Measurements from ENCODE around the gene KCNQ1.

KCNQ1 gene

GRCh38 chr11:2509481-2510001 is 64.7 kb downstream of the KCNQ1 start:
- DNase-seq (ENCODE audit: low spot score): no peak

GRCh38 chr11:2510626-2511402 is 66.0 kb downstream of the KCNQ1 start:
- DNase-seq (ENCODE audit: low spot score): no peak

GRCh38 chr11:2511421-2512369 is 66.9 kb downstream of the KCNQ1 start:
- DNase-seq (ENCODE audit: low spot score): no peak

GRCh38 chr11:2512431-2513407 is 67.9 kb downstream of the KCNQ1 start:
- DNase-seq (ENCODE audit: low spot score): no peak

- DNase-seq (ENCODE audit: low spot score): no peak
These were observed 68.6 kb downstream of the KCNQ1 start for GRCh38 chr11:2513441-2513840.

- DNase-seq (ENCODE audit: low spot score): no peak
These were observed 70.8 kb downstream of the KCNQ1 start for GRCh38 chr11:2515401-2516275.

- no peak for DNase-seq (ENCODE audit: low spot score)
These were observed 71.6 kb downstream of the KCNQ1 start for GRCh38 chr11:2516276-2517015.

GRCh38 chr11:2517016-2517385 is 72.2 kb downstream of the KCNQ1 start:
- no peak for DNase-seq (ENCODE audit: low spot score)

GRCh38 chr11:2517386-2518064 is 72.7 kb downstream of the KCNQ1 start:
- no peak for DNase-seq (ENCODE audit: low spot score)

GRCh38 chr11:2518111-2518982 is 73.5 kb downstream of the KCNQ1 start:
- DNase-seq (ENCODE audit: low spot score): no peak

- DNase-seq (ENCODE audit: low spot score): no peak
These were observed 74.2 kb downstream of the KCNQ1 start for GRCh38 chr11:2518983-2519340.

- DNase-seq (ENCODE audit: low spot score): no peak
These were observed 74.7 kb downstream of the KCNQ1 start for GRCh38 chr11:2519517-2519861.

GRCh38 chr11:2519862-2520735 is 75.3 kb downstream of the KCNQ1 start:
- DNase-seq (ENCODE audit: low spot score): no peak

- DNase-seq (ENCODE audit: low spot score): no peak
These were observed 75.9 kb downstream of the KCNQ1 start for GRCh38 chr11:2520736-2521035.

GRCh38 chr11:2521081-2521732 is 76.4 kb downstream of the KCNQ1 start:
- DNase-seq (ENCODE audit: low spot score): no peak

- no peak for DNase-seq (ENCODE audit: low spot score)
These were observed 77.2 kb downstream of the KCNQ1 start for GRCh38 chr11:2521733-2522630.
